GM12878 (cell line): ENCODE results near the gene NKIRAS2. TPM values are rescaled to one million over a fixed set of nuclear protein-coding genes. Genes with fewer than 3 reads are reported as not detected.

Experiments
- BHLHE40 ChIP-seq, 2 experiments: fragments of 450-650 bp in 1 of 2; IDR thresholded peaks; 2 replicates each; pipeline ENCODE4 v1.6.1; 2011 to 2017; ENCODE audit warnings: low read depth in 2 of 2, borderline replicate concordance in 1 of 2, improper control_type of control experiment in 1 of 2, low read length in 1 of 2, mild to moderate bottlenecking in 1 of 2
- CREM ChIP-seq: IDR thresholded peaks from 2 replicates; pipeline ENCODE4 v1.6.1; 2014; ENCODE audit warnings: antibody characterized with exemption, low read depth
- FOXK2 ChIP-seq: fragments of 450-650 bp; IDR thresholded peaks from 2 replicates; pipeline ENCODE4 v1.6.1; 2017; ENCODE audit warnings: mild to moderate bottlenecking, moderate library complexity
- GATAD2B ChIP-seq: fragments of 450-650 bp; conservative IDR thresholded peaks from 2 replicates; pipeline ENCODE4 v1.6.1; 2017; ENCODE audit warnings: low read depth, mild to moderate bottlenecking, moderate library complexity
- HDAC2 ChIP-seq: fragments of 200-600 bp; sonication (generic); IDR thresholded peaks from 2 replicates; pipeline ENCODE4 v1.6.1; 2017
- PAX8 ChIP-seq: fragments of 450-650 bp; IDR thresholded peaks from 2 replicates; pipeline ENCODE4 v1.6.1; 2017; ENCODE audit warnings: mild to moderate bottlenecking, moderate library complexity
- RB1 ChIP-seq: fragments of 450-650 bp; formaldehyde crosslinking; IDR thresholded peaks from 2 replicates; pipeline ENCODE4 v1.6.1; 2017; ENCODE audit warnings: mild to moderate bottlenecking, borderline replicate concordance
- RUNX3 ChIP-seq: IDR thresholded peaks from 2 replicates; pipeline ENCODE4 v1.6.1; 2012; ENCODE audit warnings: low read length, inconsistent platforms
- SPI1 ChIP-seq: IDR thresholded peaks from 2 replicates; pipeline ENCODE4 v1.6.1; 2011; ENCODE audit warnings: low read depth, mild to moderate bottlenecking, low read length, moderate library complexity, borderline replicate concordance; ENCODE audit not compliant: insufficient read depth
- SREBF2 ChIP-seq: IDR thresholded peaks from 2 replicates; pipeline ENCODE4 v1.6.1; 2012; ENCODE audit warnings: mild to moderate bottlenecking, low read length
- TAF1 ChIP-seq: IDR thresholded peaks from 2 replicates; pipeline ENCODE4 v1.6.1; 2011; ENCODE audit warnings: mild to moderate bottlenecking, low read depth, low read length, borderline replicate concordance
- TCF3 ChIP-seq: IDR thresholded peaks from 2 replicates; pipeline ENCODE4 v1.6.1; 2012; ENCODE audit warnings: low read depth, mild to moderate bottlenecking, low read length, borderline replicate concordance; ENCODE audit not compliant: insufficient read depth
- ZNF384 ChIP-seq: IDR thresholded peaks from 2 replicates; pipeline ENCODE4 v1.6.1; 2012; ENCODE audit warnings: low read depth, mild to moderate bottlenecking, low read length, improper control_type of control experiment, borderline replicate concordance
- polyA plus RNA-seq, 11 experiments: library from polyadenylated mRNA; depleted of rRNA in 4 of 11; unstranded in 6 of 11; stranded (reverse) in 5 of 11; fragments of >200 nt; fragmentation: Nextera tagmentation in 4 of 11; fragmentation: Illumina TruSeq in 1 of 11; extraction: Ambion mirVana in 4 of 11; extraction: Trizol in 1 of 11; gene quantifications; 1 replicate in 1 of 11; 2 replicates in 10 of 11; pipeline versions ENCODE4 v1.2.1 to v1.2.3, GENCODE V29; 2011 to 2016; ENCODE audit warnings: inconsistent platforms in 2 of 11, missing spikeins in 2 of 11, low read depth in 1 of 11
- total RNA-seq, 4 experiments: library from RNA; depleted of rRNA in 3 of 4; stranded (reverse); fragments of >200 nt in 3 of 4; fragmentation: Illumina TruSeq in 1 of 4; extraction: Trizol in 1 of 4; gene quantifications; 2 replicates each; pipeline versions ENCODE4 v1.2.1 to v1.2.3, GENCODE V29; 2013 to 2021
- TF ChIP-seq, protein P1 (sequence below): fragments of 450-650 bp; IDR thresholded peaks from 2 replicates; pipeline ENCODE4 v1.6.1; 2017; ENCODE audit warnings: antibody characterized with exemption, mild to moderate bottlenecking, moderate library complexity
- TF ChIP-seq, protein P2 (sequence below): fragments of 450-650 bp; IDR thresholded peaks from 2 replicates; pipeline ENCODE4 v1.6.1; 2017; ENCODE audit warnings: borderline replicate concordance
- TF ChIP-seq, protein P3 (sequence below): fragments of 450-650 bp; IDR thresholded peaks from 2 replicates; pipeline ENCODE4 v1.6.1; 2016; ENCODE audit warnings: mild to moderate bottlenecking
- TF ChIP-seq, protein P4 (sequence below): IDR thresholded peaks from 2 replicates; pipeline ENCODE4 v1.6.1; 2011; ENCODE audit warnings: low read depth, low read length, improper control_type of control experiment, borderline replicate concordance
- TF ChIP-seq, protein P5 (sequence below): fragments of 450-650 bp; formaldehyde crosslinking; IDR thresholded peaks from 2 replicates; pipeline ENCODE4 v1.5.0; 2022; ENCODE audit warnings: mild to moderate bottlenecking, missing genetic modification characterization

The NKIRAS2 gene
- total and polyA plus RNA-seq, 10 of the 15 experiments (the other 5 are each of a cell fraction or from before 2014, with no cell fraction given) = 6.4 to 49.7 (median 27.2) TPM

DNA sequence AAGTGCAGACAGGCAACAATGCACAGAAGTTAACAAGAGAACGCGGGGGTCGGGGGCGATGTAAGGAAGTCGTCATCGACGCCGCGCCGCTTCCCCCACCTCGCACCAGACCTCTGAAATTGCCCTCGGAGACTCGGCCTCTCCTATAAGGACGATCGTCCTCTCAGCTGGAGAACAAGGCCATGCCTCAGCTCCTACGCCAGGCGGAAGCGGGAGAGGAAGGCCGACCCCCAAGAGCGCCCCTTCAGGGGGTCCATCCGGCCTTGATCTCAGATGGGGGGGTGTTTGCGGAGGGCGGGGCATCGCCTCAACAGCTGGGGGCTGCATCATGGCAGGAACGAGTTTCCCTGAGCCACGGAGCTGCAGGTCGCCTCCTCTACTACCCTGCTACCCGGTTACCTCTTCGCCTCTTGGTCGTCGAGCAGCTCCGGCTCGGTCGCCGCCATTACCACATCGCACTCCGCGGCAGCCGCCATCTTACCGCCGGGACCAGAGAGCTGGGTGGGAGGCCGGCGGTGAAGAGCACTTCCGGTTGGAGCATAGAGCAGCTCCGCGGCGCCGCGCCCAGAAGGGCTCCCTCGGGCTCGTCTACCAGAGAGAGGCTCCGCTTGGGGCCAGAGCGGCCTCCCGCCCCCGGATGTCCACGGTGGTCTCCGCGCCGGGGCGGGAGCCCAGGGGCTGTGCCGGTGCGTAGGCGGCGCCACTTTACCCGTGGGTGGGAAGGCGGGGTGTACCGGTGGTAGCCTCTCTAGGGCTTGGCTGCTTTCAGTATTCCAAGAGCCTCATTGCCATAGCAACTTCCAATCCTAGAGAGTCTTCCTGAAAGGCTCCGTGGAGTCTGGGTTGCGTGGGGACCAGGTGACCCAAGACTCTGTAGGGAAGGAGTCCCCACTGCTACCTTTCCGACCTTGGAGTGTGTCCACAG lies 2.7 kb upstream of the NKIRAS2 start, which contains the start of gene DNAJC7 (continued):
- 0 out of 2 replicates have a peak, but pooled peaks have one; percentile 83 for TF ChIP-seq RB1
- TF ChIP-seq BHLHE40 (IDR thresholded peaks at IDR 0.05; ENCODE audit: borderline replicate concordance in 1 of 2, low read depth in 2 of 2, low read length in 1 of 2) = peak in 1 of 2 experiments; percentile 49; a peak in 2 of 4 replicates
- TF ChIP-seq RUNX3 = peak; percentile 79
- TF ChIP-seq SPI1 = 0 out of 2 replicates have a peak, but pooled peaks have one; percentile 21
- TF ChIP-seq, protein P1, sequence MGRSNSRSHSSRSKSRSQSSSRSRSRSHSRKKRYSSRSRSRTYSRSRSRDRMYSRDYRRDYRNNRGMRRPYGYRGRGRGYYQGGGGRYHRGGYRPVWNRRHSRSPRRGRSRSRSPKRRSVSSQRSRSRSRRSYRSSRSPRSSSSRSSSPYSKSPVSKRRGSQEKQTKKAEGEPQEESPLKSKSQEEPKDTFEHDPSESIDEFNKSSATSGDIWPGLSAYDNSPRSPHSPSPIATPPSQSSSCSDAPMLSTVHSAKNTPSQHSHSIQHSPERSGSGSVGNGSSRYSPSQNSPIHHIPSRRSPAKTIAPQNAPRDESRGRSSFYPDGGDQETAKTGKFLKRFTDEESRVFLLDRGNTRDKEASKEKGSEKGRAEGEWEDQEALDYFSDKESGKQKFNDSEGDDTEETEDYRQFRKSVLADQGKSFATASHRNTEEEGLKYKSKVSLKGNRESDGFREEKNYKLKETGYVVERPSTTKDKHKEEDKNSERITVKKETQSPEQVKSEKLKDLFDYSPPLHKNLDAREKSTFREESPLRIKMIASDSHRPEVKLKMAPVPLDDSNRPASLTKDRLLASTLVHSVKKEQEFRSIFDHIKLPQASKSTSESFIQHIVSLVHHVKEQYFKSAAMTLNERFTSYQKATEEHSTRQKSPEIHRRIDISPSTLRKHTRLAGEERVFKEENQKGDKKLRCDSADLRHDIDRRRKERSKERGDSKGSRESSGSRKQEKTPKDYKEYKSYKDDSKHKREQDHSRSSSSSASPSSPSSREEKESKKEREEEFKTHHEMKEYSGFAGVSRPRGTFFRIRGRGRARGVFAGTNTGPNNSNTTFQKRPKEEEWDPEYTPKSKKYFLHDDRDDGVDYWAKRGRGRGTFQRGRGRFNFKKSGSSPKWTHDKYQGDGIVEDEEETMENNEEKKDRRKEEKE = no peak
- TF ChIP-seq, protein P2, sequence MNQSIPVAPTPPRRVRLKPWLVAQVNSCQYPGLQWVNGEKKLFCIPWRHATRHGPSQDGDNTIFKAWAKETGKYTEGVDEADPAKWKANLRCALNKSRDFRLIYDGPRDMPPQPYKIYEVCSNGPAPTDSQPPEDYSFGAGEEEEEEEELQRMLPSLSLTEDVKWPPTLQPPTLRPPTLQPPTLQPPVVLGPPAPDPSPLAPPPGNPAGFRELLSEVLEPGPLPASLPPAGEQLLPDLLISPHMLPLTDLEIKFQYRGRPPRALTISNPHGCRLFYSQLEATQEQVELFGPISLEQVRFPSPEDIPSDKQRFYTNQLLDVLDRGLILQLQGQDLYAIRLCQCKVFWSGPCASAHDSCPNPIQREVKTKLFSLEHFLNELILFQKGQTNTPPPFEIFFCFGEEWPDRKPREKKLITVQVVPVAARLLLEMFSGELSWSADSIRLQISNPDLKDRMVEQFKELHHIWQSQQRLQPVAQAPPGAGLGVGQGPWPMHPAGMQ = no peak
- TF ChIP-seq HDAC2 = no peak
- peak; percentile 78 for TF ChIP-seq CREM
- TF ChIP-seq, protein P3, sequence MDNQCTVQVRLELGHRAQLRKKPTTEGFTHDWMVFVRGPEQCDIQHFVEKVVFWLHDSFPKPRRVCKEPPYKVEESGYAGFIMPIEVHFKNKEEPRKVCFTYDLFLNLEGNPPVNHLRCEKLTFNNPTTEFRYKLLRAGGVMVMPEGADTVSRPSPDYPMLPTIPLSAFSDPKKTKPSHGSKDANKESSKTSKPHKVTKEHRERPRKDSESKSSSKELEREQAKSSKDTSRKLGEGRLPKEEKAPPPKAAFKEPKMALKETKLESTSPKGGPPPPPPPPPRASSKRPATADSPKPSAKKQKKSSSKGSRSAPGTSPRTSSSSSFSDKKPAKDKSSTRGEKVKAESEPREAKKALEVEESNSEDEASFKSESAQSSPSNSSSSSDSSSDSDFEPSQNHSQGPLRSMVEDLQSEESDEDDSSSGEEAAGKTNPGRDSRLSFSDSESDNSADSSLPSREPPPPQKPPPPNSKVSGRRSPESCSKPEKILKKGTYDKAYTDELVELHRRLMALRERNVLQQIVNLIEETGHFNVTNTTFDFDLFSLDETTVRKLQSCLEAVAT = peak; percentile 94
- no peak for TF ChIP-seq ZNF384
- peak; percentile 46; the same call in 1 of the 2 replicates for TF ChIP-seq TCF3
- no peak for TF ChIP-seq SREBF2
- TF ChIP-seq, protein P4, sequence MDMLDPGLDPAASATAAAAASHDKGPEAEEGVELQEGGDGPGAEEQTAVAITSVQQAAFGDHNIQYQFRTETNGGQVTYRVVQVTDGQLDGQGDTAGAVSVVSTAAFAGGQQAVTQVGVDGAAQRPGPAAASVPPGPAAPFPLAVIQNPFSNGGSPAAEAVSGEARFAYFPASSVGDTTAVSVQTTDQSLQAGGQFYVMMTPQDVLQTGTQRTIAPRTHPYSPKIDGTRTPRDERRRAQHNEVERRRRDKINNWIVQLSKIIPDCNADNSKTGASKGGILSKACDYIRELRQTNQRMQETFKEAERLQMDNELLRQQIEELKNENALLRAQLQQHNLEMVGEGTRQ = no peak
- TF ChIP-seq FOXK2 = no peak
- peak; percentile 99 for TF ChIP-seq TAF1
- TF ChIP-seq PAX8 = no peak
- TF ChIP-seq GATAD2B = peak; percentile 54
- TF ChIP-seq, protein P5, sequence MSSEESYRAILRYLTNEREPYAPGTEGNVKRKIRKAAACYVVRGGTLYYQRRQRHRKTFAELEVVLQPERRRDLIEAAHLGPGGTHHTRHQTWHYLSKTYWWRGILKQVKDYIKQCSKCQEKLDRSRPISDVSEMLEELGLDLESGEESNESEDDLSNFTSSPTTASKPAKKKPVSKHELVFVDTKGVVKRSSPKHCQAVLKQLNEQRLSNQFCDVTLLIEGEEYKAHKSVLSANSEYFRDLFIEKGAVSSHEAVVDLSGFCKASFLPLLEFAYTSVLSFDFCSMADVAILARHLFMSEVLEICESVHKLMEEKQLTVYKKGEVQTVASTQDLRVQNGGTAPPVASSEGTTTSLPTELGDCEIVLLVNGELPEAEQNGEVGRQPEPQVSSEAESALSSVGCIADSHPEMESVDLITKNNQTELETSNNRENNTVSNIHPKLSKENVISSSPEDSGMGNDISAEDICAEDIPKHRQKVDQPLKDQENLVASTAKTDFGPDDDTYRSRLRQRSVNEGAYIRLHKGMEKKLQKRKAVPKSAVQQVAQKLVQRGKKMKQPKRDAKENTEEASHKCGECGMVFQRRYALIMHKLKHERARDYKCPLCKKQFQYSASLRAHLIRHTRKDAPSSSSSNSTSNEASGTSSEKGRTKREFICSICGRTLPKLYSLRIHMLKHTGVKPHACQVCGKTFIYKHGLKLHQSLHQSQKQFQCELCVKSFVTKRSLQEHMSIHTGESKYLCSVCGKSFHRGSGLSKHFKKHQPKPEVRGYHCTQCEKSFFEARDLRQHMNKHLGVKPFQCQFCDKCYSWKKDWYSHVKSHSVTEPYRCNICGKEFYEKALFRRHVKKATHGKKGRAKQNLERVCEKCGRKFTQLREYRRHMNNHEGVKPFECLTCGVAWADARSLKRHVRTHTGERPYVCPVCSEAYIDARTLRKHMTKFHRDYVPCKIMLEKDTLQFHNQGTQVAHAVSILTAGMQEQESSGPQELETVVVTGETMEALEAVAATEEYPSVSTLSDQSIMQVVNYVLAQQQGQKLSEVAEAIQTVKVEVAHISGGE (CRISPR knock-in tag) = peak; percentile 71
